ENCODE measurements around the gene SLC25A23.

Gene SLC25A23

DNA sequence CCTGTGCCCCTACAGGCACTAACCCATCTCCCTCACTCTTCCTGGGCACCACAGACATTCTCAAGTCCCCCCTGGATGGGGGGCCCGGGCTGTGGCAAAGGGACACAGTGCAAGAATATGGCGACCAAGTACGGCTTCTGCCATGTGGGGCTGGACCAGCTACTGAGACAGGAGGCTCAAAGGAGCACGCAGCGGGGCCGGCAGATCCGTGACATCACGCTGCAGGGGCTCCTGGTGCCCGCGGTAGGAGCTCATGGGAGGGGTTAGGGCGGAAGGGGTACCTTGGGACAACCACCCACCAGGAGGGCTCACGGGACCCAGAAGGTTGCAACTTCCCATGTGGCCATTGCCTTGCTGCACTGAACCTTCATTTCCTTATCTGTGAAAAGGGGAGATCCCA lies 63.3 kb downstream of the SLC25A23 start:
- no peak for DNase-seq

DNA sequence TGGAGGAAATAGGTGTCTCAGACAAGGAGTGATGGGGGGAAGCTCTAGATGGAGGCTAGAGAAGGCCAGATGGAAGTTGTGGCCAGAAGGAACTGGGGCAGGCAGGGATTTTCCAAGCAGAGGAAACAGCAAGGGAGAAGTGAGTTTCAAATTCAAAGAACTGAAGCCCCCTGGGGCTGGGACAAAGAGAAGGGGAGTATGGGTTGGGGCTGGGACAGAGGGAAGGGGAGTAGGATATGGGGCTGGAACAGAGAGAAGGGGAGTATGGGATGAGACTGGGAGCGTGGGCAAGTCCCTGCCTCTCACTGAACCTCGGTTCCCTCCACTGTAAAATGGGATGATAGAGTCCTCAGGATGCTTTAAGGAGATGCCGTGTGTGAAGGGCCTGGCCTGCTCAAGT lies 64.8 kb downstream of the SLC25A23 start:
- no peak for DNase-seq

DNA sequence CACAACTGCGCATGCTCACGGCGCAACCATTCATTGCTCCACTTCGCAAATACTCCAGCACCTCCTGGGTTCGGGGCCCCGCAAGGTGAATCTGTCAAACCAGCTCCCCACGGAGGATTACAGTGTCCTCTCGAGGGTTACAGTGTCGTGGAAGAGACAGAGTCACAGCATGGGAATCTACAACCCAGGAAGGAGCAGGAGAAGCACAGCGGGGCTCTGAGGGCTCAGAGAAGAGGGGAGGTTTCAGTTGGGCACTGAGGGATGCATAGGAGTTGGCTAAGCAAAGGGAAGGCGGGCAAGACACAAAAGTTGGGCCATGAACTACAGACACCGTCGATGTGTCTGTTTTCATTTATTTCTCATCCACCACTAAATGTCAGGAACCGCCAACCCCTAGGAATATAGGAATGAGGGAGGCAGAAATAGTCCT lies 65.6 kb downstream of the SLC25A23 start:
- peak; percentile 79 to 82 for DNase-seq

DNA sequence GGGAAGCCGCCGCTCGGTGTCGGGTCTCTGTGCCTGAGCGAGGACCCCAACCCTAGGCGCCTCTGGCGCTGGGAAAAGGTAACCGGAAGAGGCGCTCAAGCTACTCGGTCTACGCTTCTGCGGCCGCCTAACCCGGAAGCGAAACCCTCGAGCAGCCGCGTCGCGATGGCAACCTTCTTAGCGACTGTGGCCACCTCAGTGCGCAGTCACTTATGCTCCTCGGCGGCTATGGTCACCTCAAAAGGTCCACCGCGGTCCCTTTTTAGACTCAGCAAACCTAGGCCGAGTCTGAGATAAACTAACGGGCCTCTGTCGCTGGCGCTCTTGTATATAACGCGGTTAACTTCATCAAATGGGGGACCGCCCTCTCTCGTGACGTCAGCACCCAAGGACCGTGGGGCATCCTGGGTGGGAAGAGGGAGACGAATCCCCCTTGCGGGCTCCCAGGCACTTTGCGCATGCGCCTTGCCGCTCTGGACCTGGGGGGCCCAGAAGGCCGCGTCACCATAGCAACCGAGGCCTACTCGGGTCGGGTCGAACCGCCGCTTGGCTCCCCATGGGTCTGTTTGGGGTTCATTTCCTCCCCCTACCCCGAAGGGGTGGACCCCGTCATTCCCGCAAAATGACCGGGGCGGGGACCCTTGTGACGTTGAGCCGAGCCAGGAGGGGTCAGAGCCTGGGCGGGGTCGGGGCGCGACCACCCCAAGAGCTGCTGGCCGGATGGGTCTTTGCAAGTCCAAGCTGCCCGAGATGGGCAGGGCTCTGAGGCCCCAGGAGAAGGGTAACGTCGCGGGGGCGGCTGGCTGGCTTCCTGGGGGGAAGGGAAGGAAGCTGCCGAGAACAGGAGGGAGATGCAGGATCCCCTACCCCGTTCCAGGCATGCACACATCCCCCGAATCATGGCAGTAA lies 66.3 kb downstream of the SLC25A23 start, which contains the start of gene GTF2F1:
GTF2F1 (minus strand) TSS at position 91 of the 909 bp plus-strand sequence. CDS start 169 bp downstream, outside the sequence.
- DNase-seq = peak; percentile 94

DNA sequence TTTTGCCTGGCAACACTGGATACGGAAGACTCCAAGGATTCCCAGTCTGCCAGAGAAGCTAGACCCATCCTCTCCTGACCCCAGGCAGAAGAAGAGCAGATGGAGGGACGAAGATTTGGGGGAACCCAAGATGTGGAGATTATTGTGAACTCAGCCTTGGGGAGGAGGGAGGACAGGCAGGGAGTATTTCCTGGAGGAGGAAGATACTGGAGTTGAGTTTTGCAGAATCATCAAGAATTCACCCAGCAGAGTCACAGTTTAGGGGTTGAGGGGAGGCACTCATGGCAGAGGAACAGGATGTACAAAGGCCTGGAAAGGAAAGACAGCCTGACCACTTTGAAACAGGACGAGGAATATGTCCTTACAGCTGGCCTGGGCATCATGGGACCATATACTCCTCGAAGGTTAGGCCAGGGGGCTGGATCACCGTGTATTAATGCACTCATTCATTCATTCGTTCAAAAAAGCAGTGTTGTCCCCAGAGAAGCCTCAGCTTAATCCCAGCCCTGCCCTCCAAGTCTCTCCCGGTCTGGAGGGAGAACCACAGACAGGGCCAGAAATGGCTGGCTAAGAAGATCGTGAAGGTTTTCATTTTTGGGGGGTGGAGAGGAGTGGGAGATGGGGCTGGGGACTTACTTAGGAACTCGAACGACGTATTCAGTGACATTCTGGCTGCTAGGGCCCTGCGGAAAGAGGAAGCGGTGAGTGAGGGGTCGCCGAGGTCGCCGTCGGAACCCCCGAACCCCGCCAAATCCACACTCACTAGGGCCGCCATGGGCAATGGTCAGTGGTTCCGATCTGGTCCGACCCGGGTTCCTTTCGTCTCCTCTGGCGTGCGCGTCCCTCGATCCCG lies 67.1 kb downstream of the SLC25A23 start:
- DNase-seq = no peak
